Left renal cortex interstitium (tissue), 4 donors: ENCODE results near the gene RINL. TPM values are rescaled to one million over a fixed set of nuclear protein-coding genes. Genes with fewer than 3 reads are reported as not detected.

Experiments
- DNase-seq, 4 donors: peaks; one replicate each; pipeline ENCODE4 v3.0.0-alpha.2; 2013; ENCODE audit warnings: low read depth in 4 of 4, low spot score in 2 of 4, missing footprints in 1 of 4
- polyA plus RNA-seq, 4 donors: library from polyadenylated mRNA; unstranded; fragments of 120-200 nt; gene quantifications; one replicate each; pipeline ENCODE4 v1.2.1, GENCODE V29; 2013; ENCODE audit not compliant: insufficient read length in 4 of 4

Gene RINL, protein sequence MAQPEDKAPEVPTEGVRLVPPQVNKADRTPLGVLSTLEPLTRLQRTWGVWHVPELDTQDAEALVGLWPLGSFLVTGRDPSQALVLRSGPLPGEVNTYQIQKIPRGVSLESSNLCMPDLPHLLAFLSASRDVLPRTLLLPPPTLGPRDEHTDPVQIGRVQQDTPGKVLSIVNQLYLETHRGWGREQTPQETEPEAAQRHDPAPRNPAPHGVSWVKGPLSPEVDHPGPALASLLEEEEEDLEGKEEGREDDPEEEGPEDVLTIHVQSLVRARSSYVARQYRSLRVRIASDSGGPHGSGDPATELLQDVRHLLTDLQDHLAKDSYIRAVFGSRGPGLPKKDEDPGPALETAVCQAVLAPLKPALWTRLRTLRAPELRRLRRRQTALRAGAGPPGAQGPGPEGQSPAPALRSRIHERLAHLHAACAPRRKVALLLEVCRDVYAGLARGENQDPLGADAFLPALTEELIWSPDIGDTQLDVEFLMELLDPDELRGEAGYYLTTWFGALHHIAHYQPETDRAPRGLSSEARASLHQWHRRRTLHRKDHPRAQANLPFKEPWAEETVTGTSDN
- 10 to 100 TPM in 1 of 4 donors, 1 to 10 TPM in 3; 7.1 to 10.0 (median 8.3) TPM for polyA plus RNA-seq

DNA sequence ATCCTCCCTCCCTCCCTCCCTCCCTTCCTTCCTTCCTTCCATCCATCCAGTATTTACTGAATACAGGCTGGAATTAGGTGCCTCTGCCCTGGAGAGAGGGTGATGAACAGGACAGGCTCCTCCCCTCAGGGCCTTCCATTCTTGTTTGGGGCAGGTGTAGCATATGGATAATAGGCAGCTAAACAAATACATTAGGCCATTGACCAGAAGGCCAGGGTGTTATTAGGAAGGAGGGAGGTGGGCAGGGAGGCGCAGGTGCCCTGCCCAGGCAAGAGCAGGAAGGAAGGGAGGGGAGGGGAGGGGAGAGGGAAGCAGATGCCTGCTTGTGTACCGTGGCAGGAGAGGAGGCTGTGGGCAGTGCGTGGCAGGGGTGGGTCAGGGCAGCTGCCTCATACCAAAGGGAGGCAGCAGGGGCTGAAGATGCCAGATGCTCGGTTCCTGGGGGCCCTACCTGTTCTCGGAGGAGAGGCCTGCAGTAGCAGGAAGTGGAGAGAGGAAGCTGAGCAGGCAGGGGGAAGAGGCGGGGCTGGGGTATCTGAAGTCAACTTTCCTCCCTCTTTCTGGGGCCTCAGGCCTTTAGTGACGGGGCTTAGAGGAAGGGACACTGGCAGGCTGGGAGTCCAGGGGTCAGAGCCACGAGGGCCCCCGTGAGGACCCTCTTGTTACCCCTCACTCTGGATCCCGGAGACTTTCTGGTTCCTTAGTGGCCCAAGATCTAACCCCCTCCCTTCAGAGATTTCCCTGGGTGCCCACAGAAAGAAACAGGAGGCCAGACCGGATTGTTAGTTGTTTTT lies at the start of gene RINL:
TSS of gene RINL (minus strand) at position 495 of the 794 bp plus-strand sequence. CDS start 1,533 bp downstream, outside the sequence.
- DNase-seq = no peak

DNA sequence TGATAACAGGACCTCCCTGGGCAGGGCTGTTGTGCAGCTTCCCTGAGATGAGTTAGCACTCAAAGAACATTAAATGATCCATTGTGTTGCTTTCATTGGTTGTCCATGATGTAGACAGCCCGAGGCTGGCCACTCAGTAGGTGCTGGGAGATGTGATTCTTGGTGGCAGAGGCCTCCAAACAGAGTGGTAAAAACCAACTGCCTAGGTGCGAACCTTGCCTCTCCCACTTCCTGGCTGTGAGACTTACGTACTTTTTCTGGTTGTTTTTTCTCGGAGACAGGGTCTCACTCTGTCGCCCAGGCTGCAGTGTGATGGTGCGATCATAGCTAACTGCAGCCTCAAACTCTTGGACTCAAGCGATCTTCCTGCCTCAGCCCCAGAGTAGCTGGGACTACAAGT lies 46.3 kb upstream of the RINL start:
- no peak for DNase-seq

DNA sequence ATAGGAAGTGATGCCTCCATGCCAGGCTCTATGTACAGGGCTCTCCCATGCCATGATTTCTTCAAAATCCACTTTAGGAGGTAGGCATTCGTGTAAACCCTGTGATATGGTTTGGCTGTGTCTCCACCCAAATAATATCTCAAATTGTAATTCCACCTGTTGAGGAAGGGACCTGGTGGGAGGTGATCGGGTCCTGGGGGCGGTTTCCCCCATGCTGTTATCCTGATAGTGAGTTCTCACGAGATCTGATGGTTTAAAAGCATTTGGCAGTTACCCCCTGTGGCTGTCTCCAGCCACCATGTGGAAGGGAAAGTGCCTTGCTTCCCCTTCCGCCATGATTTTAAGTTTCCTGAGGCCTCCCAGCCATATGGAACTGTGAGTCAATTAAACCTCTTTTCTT lies 44.4 kb upstream of the RINL start:
- no peak for DNase-seq

DNA sequence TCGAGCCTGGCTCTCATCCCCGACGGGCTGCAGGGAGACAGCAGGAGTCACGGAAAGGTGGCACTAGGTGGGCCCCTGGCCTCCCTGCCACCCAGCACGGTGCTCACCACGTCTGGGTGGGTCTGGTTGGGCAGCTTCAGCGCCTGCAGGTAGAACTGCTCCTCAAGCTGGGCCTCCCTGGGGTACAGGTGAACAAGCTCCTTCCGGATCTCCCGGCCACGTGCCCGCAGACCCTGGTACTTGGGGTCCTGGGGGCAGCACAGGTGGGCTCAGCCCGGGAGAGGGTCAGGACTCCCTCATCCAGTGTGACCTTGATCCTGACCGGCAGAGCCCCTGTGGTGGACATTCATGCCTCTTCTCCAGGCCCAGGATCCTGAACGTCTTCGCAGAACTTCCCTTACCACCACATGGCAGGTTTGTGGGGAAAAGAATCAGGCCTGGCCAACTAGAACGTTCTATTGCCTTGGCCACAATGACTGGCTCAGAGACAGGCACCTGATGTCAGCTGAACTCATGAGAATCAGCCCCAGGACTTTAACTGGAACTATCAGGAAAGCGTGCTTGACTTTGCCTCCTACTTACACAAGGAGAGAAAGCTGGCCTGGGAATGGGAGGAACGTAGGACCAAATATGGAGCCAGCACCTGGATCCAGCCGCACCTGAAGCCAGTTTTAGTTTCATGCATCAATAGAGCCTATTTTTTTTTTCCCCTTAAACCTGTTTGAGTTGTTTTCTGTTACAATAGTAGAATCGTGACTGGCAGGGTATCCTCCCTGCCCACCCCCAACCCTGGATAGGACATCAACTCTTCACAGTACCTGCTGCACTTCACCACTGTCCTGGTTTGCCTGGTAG lies 43.6 kb upstream of the RINL start:
- DNase-seq = no peak

DNA sequence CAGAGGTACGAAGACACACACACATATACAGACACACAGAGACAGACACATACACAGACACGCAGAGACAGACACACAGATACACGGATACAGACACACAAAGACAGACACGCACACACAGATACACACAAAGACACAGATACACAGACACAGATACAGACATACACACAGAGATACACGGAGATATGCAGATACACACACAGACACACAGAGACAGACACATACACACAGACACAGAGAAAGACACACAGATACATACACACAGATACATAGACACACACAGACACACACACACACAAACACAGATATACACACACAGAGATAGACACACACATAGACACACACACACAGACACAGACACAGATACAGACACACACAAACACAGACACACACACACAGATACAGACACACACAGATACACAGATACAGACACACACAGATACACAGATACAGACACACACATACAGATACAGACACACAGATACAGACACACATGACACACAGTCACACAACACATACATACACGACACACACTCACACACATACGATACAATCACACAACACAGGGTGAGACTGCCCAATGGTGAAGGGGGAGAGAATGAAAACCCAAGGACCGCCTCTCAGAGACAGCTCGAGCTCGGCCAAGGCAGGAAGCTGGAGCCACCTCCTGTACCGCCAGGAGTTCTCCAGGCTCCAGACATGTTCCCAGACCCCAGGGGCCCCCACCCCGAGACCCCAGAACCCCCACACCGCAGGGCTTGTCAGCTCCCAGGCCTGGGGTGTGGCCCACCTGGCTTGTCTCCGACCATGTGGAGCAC lies 42.7 kb upstream of the RINL start:
- DNase-seq = no peak

DNA sequence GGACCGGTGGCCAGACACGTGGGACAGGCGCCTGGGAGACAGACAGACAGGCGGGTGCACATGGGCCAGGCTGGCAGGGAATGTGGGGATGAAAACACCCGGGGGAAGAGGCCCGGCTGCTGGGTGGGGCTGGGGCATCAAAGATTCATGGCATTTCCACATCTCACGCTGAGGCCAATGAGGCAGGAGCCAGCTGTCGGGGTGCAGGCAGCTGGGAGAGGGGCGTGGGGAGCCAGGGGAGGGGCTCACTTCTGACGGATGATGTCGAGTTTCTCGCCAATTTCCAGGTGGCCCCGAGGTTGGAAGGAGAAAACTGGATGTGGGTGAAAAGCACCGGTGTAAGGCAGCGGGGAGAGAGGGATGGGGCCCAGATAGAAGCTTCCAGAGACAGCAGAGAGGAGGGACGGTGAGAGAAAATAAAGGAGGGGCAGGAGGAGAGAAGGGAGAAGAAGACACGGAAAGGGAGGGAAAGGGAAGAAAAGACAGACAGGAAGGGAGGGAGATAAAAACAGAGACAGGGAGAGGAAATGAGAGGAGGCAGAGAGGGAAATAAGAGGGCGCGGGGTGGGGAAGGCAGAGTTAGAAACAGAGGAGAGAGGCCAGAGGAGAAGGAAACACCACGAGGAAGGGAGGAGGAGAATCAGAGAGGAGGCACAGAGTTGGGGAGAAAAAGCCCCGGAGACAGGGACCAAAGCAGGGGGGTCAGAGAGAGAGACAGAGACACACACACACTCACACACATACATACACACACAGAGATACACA lies 41.9 kb upstream of the RINL start:
- DNase-seq = no peak

DNA sequence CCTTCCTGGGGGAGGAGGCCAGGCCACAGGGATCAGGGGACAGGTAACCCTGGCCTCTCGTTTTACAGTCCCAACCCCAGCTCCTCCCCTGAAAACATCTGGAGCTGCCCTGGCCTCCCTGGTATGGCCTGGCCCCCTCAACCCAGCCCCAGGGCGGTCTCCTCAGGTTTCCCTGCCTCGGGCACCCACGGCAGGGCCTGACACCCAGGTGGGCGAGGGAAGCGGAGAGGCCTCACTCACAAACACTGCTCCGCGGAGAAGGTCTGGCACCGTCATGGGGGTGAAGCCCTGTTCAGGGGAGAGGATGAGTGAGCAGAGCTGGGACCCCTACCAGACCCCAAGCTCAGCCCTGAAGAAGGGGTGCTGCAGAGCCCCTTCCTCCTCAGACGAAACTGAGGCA lies 40.5 kb upstream of the RINL start:
- DNase-seq = no peak

DNA sequence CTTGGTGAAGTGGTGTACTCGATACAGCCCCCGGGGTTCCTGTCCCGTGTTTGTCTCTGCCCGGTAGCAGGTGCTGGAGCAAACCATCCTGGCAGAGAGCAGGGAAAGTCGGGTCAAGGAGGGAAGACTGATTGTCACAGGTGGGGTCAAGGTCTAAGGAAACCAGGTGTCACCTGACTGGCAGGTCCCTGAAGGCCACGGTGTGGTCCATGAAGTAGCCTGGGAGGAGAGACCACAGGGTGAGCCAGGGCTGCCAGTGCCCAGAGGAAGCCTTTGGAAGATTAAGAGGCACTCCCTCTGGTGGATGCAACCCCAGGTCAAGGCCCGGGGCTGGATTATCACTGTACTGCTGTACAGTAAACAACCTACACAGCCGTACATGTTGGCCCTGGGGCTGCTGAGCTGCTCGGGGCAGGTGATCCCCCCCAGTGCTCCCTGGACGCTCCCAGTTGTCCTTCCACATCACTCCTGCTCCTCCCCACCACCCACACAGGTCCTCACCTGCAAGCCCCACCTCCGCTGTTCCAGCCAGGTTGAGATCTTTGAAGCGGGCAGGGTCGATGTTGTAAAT lies 39.9 kb upstream of the RINL start:
- DNase-seq = no peak

DNA sequence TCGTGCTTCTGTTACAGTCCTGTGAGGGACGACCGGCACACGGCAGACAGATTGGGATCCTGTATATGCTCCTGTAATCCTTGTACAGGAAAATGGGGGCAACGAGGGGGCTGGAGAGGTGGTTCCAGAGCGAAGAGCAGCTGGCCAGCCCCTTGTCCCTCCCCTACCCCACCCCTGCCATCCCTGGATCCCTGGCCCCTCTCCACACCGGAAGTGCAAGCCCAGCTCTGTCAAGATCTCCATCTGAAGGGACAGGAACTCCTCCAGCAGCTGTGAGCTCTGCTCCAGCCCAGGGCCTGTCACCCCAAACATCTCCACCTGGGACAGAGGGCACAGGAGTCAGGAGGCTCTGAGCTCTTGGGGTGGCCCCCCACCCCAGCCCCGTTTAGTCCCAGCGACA lies 39.4 kb upstream of the RINL start:
- DNase-seq = no peak

DNA sequence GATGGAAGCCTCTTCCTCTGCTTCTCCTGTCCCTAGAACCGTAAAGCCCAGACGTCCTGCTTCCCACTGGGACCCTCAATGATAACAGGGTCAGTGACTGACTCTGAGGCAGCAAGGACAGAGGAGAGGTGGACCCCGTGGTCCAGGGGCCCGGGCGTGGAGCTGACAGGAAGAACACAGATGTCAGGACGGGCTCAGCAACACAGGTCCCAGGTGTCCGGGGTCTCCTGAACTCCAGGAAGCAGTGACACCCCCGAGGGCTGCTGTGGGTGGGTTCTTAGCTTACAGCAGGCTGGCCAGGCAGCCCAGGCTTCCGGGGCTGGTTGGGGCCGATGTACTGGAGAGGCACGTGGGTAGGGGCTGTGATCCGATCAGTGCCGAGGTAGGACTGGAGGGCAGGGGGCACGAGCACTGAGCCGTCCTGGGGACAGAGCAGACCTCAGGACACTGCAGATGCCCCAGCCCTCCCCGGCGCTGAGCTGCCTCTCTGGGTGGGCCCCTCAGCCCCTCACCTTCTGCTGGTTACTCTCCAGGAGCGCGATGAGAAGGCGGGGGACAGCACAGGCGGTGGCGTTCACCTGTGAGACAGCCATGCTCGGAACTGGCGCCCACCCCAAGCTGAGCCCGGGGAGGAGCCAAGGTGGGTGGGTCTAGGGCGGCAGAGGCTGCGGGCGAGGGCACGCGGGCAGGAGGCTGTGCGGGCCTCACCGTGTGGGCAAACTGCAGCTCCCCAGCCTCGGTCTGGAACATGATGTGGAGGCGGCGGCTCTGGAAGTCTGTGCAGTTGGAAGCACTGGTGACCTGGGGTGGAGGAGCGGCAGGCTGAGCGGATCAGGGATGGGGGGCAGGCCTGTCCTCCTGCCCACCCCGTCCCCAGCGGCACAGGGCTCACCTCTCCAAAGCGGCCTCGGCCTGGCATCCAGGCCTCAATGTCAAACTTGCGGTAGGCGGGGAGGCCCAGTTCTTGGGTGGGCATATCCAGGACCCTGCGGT lies 37.5 kb upstream of the RINL start:
- DNase-seq = no peak

DNA sequence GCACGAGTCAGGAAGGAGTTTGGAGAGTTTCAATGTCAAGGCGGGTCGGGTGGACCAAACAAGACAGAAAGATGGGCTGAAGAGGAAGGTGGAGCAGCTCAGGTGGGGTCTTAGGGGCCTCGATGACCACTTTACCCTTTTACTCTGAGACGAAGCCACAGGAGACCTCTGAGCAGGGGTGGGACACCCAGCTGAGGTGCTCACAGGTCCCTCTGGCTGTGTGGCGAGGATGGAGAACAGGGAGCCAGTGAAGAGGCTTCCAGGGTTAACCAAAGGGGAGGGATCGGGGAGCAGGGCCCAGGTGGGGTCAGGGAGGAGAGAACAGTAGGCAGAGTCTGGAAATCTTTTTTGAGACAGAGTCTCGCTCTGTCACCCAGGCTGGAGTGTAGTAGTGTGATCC lies 35.9 kb upstream of the RINL start:
- DNase-seq = no peak

DNA sequence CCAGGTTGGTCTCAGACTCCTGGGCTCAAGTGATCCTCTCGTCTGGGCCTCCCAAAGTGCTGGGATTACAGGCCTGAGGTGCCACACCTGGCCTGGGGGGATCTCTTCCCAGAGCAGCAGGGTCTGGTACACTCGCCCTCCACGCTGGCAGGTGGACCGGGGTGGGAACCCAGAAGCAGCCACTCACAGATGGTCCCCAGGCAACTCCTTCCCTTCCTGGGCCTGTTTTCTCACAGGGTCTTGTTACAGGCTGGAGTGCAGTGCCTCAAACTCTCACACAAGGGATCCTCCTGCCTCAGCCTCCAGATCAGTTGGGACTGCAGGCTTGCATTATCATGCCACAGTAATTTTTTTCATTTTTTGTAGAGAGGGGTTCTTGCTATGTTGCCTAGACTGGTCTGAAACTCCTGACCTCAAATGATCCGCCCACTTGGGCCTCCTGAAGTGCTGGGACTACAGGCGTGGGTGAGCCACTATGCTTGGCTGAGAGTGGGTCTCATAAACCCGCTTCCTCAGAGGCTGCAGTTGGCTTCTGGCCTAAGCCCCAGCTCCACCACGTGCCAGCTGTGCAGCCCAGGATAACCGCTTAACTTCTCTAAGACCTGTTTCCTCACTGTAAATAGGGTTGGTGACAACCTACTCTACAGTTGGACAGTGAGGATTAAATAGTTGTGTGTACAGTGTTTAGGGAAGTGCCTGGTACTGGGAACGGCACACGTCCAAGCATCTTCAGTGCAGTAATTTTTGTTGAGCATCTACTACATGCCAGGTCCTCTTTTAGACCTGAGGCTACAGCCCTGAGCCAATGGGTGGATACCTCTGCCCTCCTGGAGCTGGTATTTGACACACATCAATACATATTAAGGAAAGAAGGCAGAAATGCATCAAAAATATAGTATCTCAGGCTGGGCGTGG lies 34.8 kb upstream of the RINL start:
- no peak for DNase-seq

DNA sequence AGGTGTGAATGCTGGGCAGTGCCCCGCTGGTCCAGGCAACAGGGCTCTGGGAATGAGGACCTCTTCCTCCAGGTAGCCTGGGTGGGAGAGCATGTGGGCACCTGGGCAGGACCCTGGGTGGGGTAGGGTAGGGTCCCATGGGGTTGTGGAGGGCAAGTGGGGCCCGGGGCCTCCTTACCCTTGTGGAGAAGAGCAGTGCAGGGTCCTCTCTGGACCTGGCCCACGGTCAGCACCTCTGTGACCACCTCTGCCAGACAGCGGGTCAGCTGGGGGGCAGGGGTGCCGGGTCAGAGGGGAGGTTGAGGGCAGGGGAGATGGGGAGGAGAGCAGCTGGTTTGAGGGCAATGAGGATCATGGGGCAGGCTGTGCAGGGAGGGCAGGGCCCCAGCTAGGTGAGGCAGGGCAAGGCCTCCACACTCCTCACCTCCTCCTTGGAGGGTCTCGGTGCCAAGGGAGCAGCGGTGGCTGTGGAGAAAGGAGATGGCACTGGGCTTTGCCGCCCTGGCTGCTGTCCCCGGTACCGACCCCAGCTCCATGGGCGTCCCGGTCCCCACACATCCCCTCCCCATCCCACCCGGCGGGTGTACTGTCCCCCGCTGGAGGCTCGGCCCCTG lies 33.4 kb upstream of the RINL start:
- no peak for DNase-seq

DNA sequence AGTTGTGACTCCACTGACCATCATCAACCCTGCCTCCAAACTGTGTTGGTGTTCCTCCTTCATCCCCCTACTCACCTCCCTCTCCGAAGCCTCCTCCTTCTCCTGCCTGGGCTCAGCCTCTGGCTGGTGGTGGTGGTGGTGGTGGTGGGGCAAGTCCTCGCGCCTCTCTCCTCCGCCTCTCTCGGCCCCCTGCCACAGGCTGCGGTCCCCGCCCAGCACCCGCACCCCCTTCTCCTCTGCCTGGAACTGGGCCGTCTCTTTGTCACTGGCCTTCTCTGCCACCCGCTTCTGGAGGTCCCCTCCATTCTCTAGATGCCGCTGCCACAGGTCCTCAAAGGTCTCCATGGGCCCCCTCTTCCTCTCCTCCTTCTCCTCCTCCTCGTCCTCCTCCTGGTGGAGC lies 32.4 kb upstream of the RINL start:
- DNase-seq = no peak

DNA sequence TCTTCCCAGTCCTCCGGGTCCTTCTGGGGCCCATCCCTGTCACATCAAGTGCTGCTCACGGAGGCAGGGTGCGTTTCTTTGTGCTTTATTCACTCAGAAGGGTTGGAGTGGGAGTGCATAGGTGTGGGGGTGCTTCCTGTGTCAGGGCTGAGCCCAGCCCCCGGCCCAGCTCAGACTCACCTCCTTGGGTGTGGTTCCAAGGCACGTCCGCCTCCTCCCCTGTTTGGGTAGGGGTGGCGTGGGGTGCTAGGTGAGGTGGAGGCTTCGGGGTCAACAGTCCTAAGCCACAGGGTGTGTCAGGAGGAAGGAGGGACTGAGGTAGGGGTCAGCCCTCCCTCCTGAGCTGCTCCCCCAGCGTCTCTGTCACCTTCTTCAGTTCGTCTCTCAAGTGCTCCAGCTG lies 30.8 kb upstream of the RINL start:
- no peak for DNase-seq

DNA sequence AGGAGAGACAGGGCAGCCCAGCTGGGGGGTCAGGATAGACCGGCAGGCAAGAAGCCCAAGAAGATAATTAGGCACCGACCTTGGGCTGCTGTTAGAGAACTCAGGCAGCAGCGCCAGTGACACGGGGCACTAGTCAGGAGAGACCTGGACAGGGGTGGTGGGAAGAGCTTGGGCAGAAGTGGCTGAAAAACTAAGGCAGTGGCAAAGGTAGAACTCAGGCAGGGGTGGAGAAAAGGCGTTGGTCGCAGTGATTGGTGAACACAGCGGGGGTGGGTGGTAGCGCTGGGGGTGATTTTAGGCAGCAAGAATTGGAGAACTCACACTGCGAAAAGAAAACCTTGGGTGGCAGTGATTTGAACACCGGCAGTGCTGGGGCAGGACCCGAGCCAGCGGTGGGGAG lies 29.6 kb upstream of the RINL start:
- no peak for DNase-seq
